Measurements from ENCODE around the gene LPP.
"Not testable (repeated sequence)": the region's sequence is repeated elsewhere in the genome, so short reads cannot be mapped to it uniquely, and the experiment has no call there.

The LPP gene

DNA sequence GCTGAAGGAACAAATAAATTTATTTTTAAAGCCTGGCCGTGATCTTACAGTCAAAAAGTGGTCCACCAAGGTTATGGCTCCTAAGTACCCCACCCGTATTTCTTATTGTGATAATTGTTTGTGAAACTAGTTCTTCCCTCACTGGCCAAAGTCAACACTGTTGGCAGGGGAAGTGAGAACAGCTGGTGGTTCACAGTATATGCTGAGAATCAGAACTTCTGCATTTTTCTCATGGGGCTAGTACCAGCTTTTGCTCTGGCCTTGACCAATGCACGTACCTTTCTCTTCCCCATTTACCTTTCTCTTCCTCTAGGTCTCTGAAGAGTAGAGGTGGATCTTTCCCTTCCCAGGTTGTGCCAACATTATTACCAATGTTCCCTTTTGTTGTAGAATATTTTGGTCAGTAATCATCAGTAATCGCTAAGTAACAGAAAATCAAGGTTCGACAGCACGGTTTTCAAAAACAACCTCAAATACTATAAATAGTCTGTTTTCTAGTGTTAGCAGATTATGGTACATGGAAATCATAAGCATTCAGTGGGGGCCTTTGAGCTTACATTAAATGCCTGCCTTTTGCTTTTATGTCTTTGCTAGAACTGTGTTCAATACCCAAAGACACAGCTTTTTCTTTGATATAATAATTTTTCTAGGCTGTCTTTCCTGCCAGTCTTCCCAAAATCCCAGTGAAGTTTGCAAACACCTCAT, 268.0 kb downstream of the LPP start:
- Histone ChIP-seq H3K4me3 (ENCODE audit: low read depth, low read length) (no peak overlapping the region), H3K9ac (ENCODE audit: low read length) (no peak overlapping the region), H3K27me3 (ENCODE audit: control insufficient read depth, insufficient read depth, low read length) (no peaks in the 10 kb centered on the region), H3K36me3 (ENCODE audit: control insufficient read depth, insufficient read depth, low read length) (no peaks in the 10 kb centered on the region), H3K27ac (ENCODE audit: low read depth, low read length) (no peak overlapping the region), H3K4me1 (ENCODE audit: control insufficient read depth, insufficient read depth, low read length) (no peaks in the 10 kb centered on the region), H3K9me3 (ENCODE audit: control insufficient read depth, insufficient read depth, low read depth, low read length) (no peaks in the 10 kb centered on the region)

DNA sequence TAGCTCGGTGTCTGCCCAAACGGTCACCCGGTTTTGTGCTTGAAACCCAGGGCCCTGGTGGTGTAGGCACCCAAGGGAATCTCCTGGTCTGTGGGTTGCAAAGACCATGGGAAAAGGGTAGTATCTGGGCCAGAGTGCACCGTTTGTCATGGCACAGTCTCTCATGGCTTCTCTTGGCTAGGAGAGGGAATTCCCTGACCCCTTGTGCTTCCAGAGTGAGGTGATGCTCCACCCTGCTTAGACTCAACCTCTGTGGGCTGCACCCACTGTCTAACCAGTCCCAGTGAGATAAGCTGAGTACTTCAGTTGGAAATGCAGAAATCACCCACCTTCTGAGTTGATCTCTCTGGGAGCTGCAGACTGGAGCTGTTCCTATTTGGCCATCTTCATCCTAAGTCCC, 274.0 kb downstream of the LPP start:
- not testable (repeated sequence) for H3K36me3 ChIP-seq (ENCODE audit: control insufficient read depth, insufficient read depth, low read length); H3K4me1 ChIP-seq (ENCODE audit: control insufficient read depth, insufficient read depth, low read length); H3K27me3 ChIP-seq (ENCODE audit: control insufficient read depth, insufficient read depth, low read length); H3K9ac ChIP-seq (ENCODE audit: low read length); H3K27ac ChIP-seq (ENCODE audit: low read depth, low read length); H3K9me3 ChIP-seq (ENCODE audit: control insufficient read depth, insufficient read depth, low read depth, low read length); H3K4me3 ChIP-seq (ENCODE audit: low read depth, low read length)

DNA sequence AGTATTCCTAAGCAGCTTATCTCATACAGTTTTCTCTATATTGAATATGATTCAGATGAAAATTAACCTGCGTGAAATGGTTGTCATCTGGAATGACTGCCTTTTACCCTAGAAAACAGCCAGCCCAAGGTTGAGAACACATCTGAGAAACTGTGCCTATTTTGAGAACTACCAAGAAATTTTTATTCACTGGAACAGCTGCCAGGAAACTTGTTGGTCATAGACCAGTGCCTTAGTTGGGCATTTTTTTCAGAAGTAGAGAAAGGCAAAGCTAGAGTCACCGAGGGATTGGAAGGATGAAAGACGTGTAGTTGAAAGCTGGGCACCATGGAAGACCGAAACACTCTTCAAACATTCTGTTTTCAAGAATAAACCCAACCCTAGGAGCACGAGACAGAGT, 277.1 kb downstream of the LPP start:
- Histone ChIP-seq H3K9ac (ENCODE audit: low read length) (no peak overlapping the region), H3K36me3 (ENCODE audit: control insufficient read depth, insufficient read depth, low read length) (no peaks in the 10 kb centered on the region), H3K4me1 (ENCODE audit: control insufficient read depth, insufficient read depth, low read length) (no peaks in the 10 kb centered on the region), H3K27ac (ENCODE audit: low read depth, low read length) (no peak overlapping the region), H3K27me3 (ENCODE audit: control insufficient read depth, insufficient read depth, low read length) (no peaks in the 10 kb centered on the region), H3K9me3 (ENCODE audit: control insufficient read depth, insufficient read depth, low read depth, low read length) (no peaks in the 10 kb centered on the region), H3K4me3 (ENCODE audit: low read depth, low read length) (no peak overlapping the region)

DNA sequence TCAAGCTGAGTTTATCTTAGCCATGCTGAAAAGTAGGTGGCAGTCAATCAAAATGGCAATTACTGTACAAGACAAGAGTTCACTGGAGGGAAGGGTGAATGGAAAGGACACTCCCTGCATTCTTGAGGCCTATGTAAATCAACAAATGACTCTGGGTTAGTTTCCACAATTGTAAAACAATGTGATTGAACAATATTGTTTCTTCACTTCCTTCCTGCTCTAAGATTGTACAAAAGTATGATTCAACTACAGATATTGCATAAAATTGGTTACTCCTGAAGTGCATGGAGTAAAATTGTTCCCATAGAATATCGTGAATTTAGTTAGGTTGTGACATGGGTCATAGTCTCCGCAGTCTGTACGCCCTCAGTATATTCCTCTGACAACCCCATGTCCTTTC, 277.6 kb downstream of the LPP start:
- Histone ChIP-seq H3K9ac (ENCODE audit: low read length) (no peak overlapping the region), H3K4me3 (ENCODE audit: low read depth, low read length) (no peak overlapping the region), H3K27me3 (ENCODE audit: control insufficient read depth, insufficient read depth, low read length) (no peaks in the 10 kb centered on the region), H3K36me3 (ENCODE audit: control insufficient read depth, insufficient read depth, low read length) (no peaks in the 10 kb centered on the region), H3K4me1 (ENCODE audit: control insufficient read depth, insufficient read depth, low read length) (no peaks in the 10 kb centered on the region), H3K9me3 (ENCODE audit: control insufficient read depth, insufficient read depth, low read depth, low read length) (no peaks in the 10 kb centered on the region), H3K27ac (ENCODE audit: low read depth, low read length) (no peak overlapping the region)

DNA sequence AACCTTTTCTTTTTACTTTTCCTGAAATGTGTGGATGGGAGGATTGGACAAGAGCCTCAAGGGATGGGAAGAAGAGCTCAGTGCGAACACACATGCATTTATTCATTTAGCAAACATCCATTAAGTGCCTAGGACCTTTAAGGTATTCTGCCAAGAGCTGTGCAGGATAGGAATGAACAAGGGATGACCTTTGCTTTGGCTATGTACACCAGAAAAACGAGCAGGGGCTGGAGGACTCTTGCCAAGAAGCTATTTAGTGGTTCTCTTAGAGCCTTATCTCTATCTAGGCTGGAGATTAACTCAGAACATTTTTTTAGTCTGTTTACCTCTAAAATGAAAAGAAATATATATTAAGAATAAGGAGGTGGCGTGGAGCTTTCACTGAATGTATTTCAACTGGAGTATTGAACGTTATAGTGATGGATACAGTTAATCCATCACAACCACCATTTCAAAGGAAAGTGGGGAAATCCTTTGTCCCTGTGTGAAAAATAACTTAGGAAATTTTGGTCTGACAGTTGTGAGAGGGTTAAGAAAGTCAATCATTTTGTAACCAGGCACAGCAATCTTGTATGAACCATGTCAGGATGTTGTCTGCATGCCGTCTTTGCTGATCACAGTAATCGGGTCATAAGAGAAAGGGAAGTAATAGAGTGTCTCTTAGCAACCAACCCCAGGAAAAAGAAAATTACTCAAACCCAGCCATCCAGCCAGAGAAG, 279.0 kb downstream of the LPP start:
- Histone ChIP-seq H3K27me3 (ENCODE audit: control insufficient read depth, insufficient read depth, low read length) (no peaks in the 10 kb centered on the region), H3K4me1 (ENCODE audit: control insufficient read depth, insufficient read depth, low read length) (no peaks in the 10 kb centered on the region), H3K9me3 (ENCODE audit: control insufficient read depth, insufficient read depth, low read depth, low read length) (no peaks in the 10 kb centered on the region), H3K9ac (ENCODE audit: low read length) (no peak overlapping the region), H3K27ac (ENCODE audit: low read depth, low read length) (no peak overlapping the region), H3K36me3 (ENCODE audit: control insufficient read depth, insufficient read depth, low read length) (no peaks in the 10 kb centered on the region), H3K4me3 (ENCODE audit: low read depth, low read length) (no peak overlapping the region)

DNA sequence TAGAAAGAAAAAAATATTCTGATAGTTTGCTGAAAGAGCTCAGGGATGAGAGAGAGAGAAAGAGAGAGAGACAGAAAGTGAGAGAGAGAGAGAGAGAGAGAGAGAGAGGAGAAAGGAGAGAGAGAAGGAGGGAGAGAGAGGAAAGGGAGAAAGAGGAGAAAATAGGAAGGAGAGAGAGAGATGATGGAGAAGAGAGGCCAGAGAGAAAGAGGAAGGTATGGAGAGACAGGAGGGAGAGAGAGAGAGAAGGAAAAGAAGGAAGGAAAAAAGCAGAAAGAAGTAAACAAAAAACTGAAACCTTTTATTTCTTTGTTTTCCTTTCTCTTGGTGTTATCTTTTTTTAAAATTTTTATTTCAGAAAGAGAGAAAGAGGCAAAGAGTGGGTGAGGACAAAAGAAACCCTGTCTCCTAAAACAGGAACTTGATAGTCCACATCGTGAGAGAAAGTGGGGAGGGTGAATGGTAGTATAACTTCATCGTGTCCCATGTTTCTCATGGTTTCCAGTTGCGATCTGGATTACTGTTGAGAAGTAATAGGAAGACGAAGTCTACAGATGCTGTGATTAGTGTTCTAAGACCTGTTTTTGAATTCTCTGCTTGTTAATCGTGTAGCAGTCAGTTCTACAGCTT, 279.7 kb downstream of the LPP start:
- no peak overlapping the region for H3K27ac ChIP-seq (ENCODE audit: low read depth, low read length)
- no peaks in the 10 kb centered on the region for H3K4me1 ChIP-seq (ENCODE audit: control insufficient read depth, insufficient read depth, low read length)
- H3K9ac ChIP-seq (ENCODE audit: low read length) = no peak overlapping the region
- H3K36me3 ChIP-seq (ENCODE audit: control insufficient read depth, insufficient read depth, low read length) = no peaks in the 10 kb centered on the region
- no peaks in the 10 kb centered on the region for H3K9me3 ChIP-seq (ENCODE audit: control insufficient read depth, insufficient read depth, low read depth, low read length)
- H3K4me3 ChIP-seq (ENCODE audit: low read depth, low read length) = no peak overlapping the region
- H3K27me3 ChIP-seq (ENCODE audit: control insufficient read depth, insufficient read depth, low read length) = no peaks in the 10 kb centered on the region

DNA sequence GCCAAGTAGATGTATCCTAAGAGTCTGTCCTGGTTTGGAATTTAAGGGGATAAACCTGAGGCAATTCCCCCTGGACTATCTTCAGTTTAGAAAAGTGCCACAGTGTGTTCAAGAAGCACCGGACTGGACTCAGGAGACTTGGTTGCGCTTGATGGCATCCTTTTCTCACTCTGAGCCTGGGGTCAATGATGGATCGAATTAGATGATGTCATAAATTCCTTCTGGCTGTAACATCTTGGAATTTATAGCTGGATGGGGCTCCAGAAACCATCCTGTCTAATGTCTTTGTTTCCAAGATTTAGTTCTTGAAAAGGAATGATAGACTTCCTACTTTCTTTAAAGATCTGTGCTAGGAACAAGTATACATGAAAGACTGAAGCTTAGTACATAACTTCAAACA, 280.6 kb downstream of the LPP start:
- Histone ChIP-seq H3K36me3 (ENCODE audit: control insufficient read depth, insufficient read depth, low read length) (no peaks in the 10 kb centered on the region), H3K9me3 (ENCODE audit: control insufficient read depth, insufficient read depth, low read depth, low read length) (no peaks in the 10 kb centered on the region), H3K4me1 (ENCODE audit: control insufficient read depth, insufficient read depth, low read length) (0 out of 2 replicates have a peak, but pooled peaks cover 9% of the 10 kb centered on the region), H3K9ac (ENCODE audit: low read length) (no peak overlapping the region), H3K27ac (ENCODE audit: low read depth, low read length) (no peak overlapping the region), H3K27me3 (ENCODE audit: control insufficient read depth, insufficient read depth, low read length) (no peaks in the 10 kb centered on the region), H3K4me3 (ENCODE audit: low read depth, low read length) (no peak overlapping the region)

DNA sequence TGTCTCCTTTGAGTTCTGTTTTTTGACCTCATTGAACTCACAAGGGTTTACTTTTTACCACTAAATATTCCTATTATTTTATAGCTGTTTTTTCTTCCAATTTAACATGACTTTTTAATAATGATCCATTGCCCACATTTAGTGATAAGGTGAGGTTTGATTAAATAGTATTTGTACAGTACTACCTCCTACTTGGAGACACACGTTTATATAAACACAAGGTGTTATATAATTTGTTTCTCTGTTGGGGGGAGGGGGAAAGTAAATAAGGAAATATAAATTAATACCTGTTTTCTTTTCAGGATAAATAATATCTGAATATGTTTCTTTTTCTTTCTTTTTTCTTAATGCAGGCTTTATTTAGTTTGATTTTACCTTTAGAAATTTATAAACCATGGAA, 281.3 kb downstream of the LPP start:
- Histone ChIP-seq H3K4me3 (ENCODE audit: low read depth, low read length) (no peak overlapping the region), H3K27ac (ENCODE audit: low read depth, low read length) (no peak overlapping the region), H3K27me3 (ENCODE audit: control insufficient read depth, insufficient read depth, low read length) (no peaks in the 10 kb centered on the region), H3K36me3 (ENCODE audit: control insufficient read depth, insufficient read depth, low read length) (no peaks in the 10 kb centered on the region), H3K9ac (ENCODE audit: low read length) (no peak overlapping the region), H3K4me1 (ENCODE audit: control insufficient read depth, insufficient read depth, low read length) (0 out of 2 replicates have a peak, but pooled peaks cover 11% of the 10 kb centered on the region), H3K9me3 (ENCODE audit: control insufficient read depth, insufficient read depth, low read depth, low read length) (no peaks in the 10 kb centered on the region)

DNA sequence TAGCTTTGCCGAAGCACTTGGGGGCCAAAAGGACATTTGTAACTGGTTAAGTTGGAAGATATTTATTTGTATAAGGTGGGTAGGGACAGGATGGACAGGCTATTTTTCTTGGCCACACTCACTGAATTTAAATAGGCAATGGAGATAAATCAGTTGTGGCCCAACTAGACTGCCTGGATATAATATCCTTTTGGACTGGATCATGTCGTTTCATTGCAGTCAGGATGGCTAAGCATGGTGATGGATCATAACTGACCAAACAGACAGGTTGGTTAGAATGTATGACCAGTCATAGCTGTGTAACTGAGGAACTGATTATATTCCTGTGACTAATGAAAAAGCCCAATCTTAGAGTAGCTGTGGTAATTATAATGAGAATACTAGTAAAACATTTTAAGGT, 284.0 kb downstream of the LPP start:
- H3K9ac ChIP-seq (ENCODE audit: low read length) = no peak overlapping the region
- H3K27me3 ChIP-seq (ENCODE audit: control insufficient read depth, insufficient read depth, low read length) = no peaks in the 10 kb centered on the region
- no peaks in the 10 kb centered on the region for H3K36me3 ChIP-seq (ENCODE audit: control insufficient read depth, insufficient read depth, low read length)
- H3K27ac ChIP-seq (ENCODE audit: low read depth, low read length) = no peak overlapping the region
- H3K4me1 ChIP-seq (ENCODE audit: control insufficient read depth, insufficient read depth, low read length) = 0 out of 2 replicates have a peak, but pooled peaks cover 11% of the 10 kb centered on the region
- H3K4me3 ChIP-seq (ENCODE audit: low read depth, low read length) = no peak overlapping the region
- no peaks in the 10 kb centered on the region for H3K9me3 ChIP-seq (ENCODE audit: control insufficient read depth, insufficient read depth, low read depth, low read length)

DNA sequence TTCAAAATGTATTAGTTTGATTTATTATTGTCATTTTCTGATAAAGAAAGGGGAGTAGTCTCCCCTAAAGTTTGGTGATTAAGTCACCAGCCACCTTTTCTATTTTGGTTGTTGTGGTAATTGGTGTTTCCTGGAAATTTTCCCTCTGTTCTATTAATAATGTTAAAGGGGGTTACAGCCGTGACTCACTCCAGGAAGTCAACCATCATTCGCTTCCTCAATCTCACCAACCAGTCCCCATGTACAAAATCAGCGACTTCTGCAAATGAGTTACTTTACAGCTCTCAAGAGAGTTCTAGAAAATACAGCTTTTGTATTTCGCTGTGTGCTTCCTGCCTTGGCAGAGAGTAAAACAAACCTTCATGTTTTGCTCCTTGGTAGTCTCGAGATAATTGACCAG, 285.1 kb downstream of the LPP start:
- H3K9ac ChIP-seq (ENCODE audit: low read length) = no peak overlapping the region
- no peak overlapping the region for H3K4me3 ChIP-seq (ENCODE audit: low read depth, low read length)
- 0 out of 2 replicates have a peak overlapping the region, but pooled peaks have one; percentile 41 for H3K27ac ChIP-seq (ENCODE audit: low read depth, low read length)
- H3K36me3 ChIP-seq (ENCODE audit: control insufficient read depth, insufficient read depth, low read length) = no peaks in the 10 kb centered on the region
- no peaks in the 10 kb centered on the region for H3K27me3 ChIP-seq (ENCODE audit: control insufficient read depth, insufficient read depth, low read length)
- H3K9me3 ChIP-seq (ENCODE audit: control insufficient read depth, insufficient read depth, low read depth, low read length) = no peaks in the 10 kb centered on the region
- 0 out of 2 replicates have a peak, but pooled peaks cover 11% of the 10 kb centered on the region for H3K4me1 ChIP-seq (ENCODE audit: control insufficient read depth, insufficient read depth, low read length)

DNA sequence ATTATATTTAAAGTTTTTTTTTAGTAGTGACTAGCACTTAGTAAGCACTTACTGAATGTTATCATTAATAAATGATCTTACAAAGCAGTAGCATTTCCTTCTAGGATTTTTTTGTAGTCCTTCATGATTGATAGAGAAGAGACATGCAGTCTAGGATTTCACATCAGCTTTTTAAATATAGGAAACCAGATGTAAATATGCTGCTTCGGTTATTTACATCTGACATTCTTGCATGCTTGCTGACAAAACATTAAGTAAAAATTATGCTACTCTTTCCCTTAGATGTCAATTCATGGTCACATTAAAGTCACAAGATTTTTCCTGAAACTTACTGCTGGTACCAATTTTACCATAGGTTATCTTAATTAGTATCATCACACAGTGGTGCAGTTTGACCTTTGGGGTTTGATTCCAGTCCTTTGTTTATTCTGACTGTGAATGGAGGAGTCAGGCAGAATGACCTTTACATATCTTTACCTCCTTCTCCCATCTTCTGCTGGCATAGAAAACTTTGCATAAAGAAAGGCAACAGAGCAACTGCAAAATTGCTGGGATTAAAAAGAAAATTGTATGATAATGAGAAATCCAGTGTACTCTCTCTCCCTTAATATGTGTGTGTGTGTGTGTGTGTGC, 286.5 kb downstream of the LPP start:
- no peak overlapping the region for H3K27ac ChIP-seq (ENCODE audit: low read depth, low read length)
- H3K27me3 ChIP-seq (ENCODE audit: control insufficient read depth, insufficient read depth, low read length) = no peaks in the 10 kb centered on the region
- no peak overlapping the region for H3K9ac ChIP-seq (ENCODE audit: low read length)
- no peaks in the 10 kb centered on the region for H3K36me3 ChIP-seq (ENCODE audit: control insufficient read depth, insufficient read depth, low read length)
- H3K4me3 ChIP-seq (ENCODE audit: low read depth, low read length) = no peak overlapping the region
- 0 out of 2 replicates have a peak, but pooled peaks cover 11% of the 10 kb centered on the region for H3K4me1 ChIP-seq (ENCODE audit: control insufficient read depth, insufficient read depth, low read length)
- no peaks in the 10 kb centered on the region for H3K9me3 ChIP-seq (ENCODE audit: control insufficient read depth, insufficient read depth, low read depth, low read length)
